Chondrocyte (in vitro differentiated cells): ENCODE measurements around the gene SLC35G2. TPM values are rescaled to one million over a fixed set of nuclear protein-coding genes. Genes with fewer than 3 reads are reported as not detected.

ENCODE experiments used
- DNase-seq: peaks from one replicate; pipeline ENCODE4 v3.0.0; 2021; ENCODE audit warnings: mixed read lengths, low spot score
- H3K27ac Mint-ChIP-seq: one replicate; pipeline ENCODE4 v1.8.0; 2021; ENCODE audit warnings: mild to moderate bottlenecking, moderate library complexity, mixed read lengths; ENCODE audit not compliant: unreplicated experiment
- H3K27me3 Mint-ChIP-seq: 2 replicates; pipeline ENCODE4 v1.8.0; 2021; ENCODE audit warnings: low read depth, mixed read lengths
- H3K36me3 Mint-ChIP-seq: 2 replicates; pipeline ENCODE4 v1.8.0; 2021; ENCODE audit warnings: low read depth, mixed read lengths
- H3K4me1 Mint-ChIP-seq: 2 replicates; pipeline ENCODE4 v1.8.0; 2021; ENCODE audit warnings: low read depth, mild to moderate bottlenecking, mixed read lengths
- H3K4me3 Mint-ChIP-seq: one replicate; pipeline ENCODE4 v1.8.0; 2021; ENCODE audit warnings: mild to moderate bottlenecking, moderate library complexity, mixed read lengths; ENCODE audit not compliant: unreplicated experiment
- H3K9me3 Mint-ChIP-seq: 2 replicates; pipeline ENCODE4 v1.8.0; 2021; ENCODE audit warnings: low read depth, mixed read lengths
- CTCF ChIP-seq: fragments of 200-600 bp; sonication (generic); IDR thresholded peaks from 2 replicates; pipeline ENCODE4 v1.5.0; 2021; ENCODE audit warnings: antibody characterized with exemption, mild to moderate bottlenecking, moderate library complexity
- total RNA-seq: library from RNA; stranded (reverse); gene quantifications from 3 replicates; pipeline ENCODE4 v1.2.1, GENCODE V29; 2021

SLC35G2 gene
- total RNA-seq, 1 donor from 2014 or later, result 3.8 TPM

GRCh38 chr3:136817448-136817847, 1.5 kb upstream of the SLC35G2 start:
- TF ChIP-seq CTCF, result no peak
- DNase-seq, result no peak
- Mint-ChIP-seq H3K27ac (no peak overlapping the region), H3K4me1 (peaks cover 27% of the 10 kb centered on the region), H3K27me3 (no peaks in the 10 kb centered on the region), H3K4me3 (no peak overlapping the region), H3K36me3 (no peaks in the 10 kb centered on the region), H3K9me3 (peaks cover under 1% of the 10 kb centered on the region)

DNA sequence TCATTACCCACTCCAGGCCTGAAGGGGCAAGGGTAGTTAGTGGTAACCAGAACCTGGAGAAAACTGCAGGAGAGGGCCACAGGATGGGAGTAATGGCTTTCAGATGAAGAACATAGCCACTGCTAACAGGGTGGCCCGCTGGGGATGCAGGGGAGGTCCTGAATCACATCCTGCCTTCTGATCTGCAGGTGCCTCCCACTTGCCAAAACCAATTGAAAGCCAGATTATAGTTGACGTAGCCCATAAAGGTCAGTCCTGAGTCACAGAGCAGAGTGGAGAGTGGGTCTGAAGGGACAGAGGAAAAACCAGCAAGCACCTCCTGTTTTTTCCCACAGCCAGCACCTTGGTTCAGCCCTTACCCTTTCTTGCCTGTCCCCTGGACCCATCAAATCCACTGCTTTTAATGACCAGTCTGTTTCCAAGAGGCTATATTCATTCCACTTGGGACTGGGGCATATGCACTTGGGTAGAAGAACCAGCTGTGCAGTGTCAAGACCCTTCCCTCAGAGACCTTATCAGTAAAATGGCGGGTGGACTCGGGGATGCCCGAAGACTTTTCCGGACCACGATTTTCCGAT, 646 bp upstream of the SLC35G2 start:
- H3K27me3 Mint-ChIP-seq, result no peaks in the 10 kb centered on the region
- no peak for DNase-seq
- H3K4me3 Mint-ChIP-seq, result peak overlapping the region; percentile 94

GRCh38 chr3:136819392-136819730, 435 bp downstream of the SLC35G2 start:
- H3K9me3 Mint-ChIP-seq, result peaks cover 15% of the 10 kb centered on the region
- peak overlapping the region; percentile 92 for H3K27ac Mint-ChIP-seq

More for the DNA sequence above, 646 bp upstream of the SLC35G2 start:
- Mint-ChIP-seq H3K36me3 (no peaks in the 10 kb centered on the region), H3K4me1 (peaks cover 27% of the 10 kb centered on the region), H3K9me3 (peaks cover 8% of the 10 kb centered on the region), H3K27ac (peak overlapping the region; percentile 77)
- TF ChIP-seq CTCF, result no peak

GRCh38 chr3:136819731-136820679, 1.1 kb downstream of the SLC35G2 start:
- peaks cover 27% of the 10 kb centered on the region for H3K4me1 Mint-ChIP-seq
- peaks cover 4% of the 10 kb centered on the region for H3K36me3 Mint-ChIP-seq
- TF ChIP-seq CTCF, result no peak
- peaks cover 16% of the 10 kb centered on the region for H3K9me3 Mint-ChIP-seq
- peak overlapping the region; percentile 92 for H3K27ac Mint-ChIP-seq
- H3K4me3 Mint-ChIP-seq, result peak overlapping the region; percentile 94
- no peak for DNase-seq
- H3K27me3 Mint-ChIP-seq, result no peaks in the 10 kb centered on the region

More at GRCh38 chr3:136819392-136819730, 435 bp downstream of the SLC35G2 start:
- Mint-ChIP-seq H3K27me3 (no peaks in the 10 kb centered on the region), H3K36me3 (peaks cover 4% of the 10 kb centered on the region), H3K4me1 (peaks cover 27% of the 10 kb centered on the region), H3K4me3 (peak overlapping the region; percentile 94)
- DNase-seq, result no peak
- TF ChIP-seq CTCF, result no peak

DNA sequence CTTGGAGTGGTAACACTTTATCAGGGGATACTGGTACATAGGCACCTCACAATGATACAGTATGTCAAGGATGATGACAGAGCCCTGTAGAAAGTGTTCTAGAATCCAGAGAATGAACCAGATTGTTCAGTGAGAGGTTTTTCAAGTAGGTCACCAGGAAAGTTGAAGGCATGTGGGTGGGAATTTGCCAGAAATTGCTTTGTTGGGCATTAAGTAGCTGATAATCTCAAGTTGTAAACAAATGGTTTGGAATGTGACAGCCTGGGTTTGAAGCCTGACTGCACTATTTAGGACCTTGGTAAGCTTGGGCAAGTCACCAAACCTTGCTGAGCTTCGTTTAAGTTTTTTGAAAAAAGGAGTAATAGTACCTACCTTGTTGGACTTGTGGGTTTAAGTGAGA, 12.5 kb downstream of the SLC35G2 start:
- H3K4me1 Mint-ChIP-seq, result peaks cover 12% of the 10 kb centered on the region
- no peaks in the 10 kb centered on the region for H3K27me3 Mint-ChIP-seq
- peaks cover 2% of the 10 kb centered on the region for H3K36me3 Mint-ChIP-seq
- no peak overlapping the region for H3K4me3 Mint-ChIP-seq
- H3K27ac Mint-ChIP-seq, result no peak overlapping the region
- peaks cover 7% of the 10 kb centered on the region for H3K9me3 Mint-ChIP-seq
- TF ChIP-seq CTCF, result no peak
- no peak for DNase-seq
